KG1 (cell line): Measurements from ENCODE around the gene MTMR10.

Experiments
- DNase-seq: peaks from one replicate; lab custom pipeline; 2025; lab: John Stamatoyannopoulos, UW

Gene MTMR10

DNA sequence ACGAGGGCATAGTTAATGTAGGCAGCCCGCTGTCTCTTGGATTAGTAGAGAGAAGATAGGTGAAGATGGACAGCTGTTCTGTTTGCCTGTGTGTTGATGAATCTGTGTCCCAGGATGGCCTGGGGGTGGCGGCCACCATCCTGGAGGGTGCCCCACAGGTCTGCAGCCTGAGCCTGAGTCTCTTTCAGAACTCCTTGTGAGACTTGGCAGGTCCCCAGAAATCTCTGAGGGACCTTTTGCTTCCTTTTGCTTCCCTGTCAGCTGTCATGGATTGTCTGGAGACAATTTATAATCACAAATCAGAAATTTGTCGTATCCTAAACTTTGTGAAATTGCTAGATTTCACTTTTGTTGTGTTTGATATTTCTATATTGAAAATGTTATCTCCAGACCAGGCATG, 70.3 kb downstream of the MTMR10 start:
- DNase-seq: no peak

DNA sequence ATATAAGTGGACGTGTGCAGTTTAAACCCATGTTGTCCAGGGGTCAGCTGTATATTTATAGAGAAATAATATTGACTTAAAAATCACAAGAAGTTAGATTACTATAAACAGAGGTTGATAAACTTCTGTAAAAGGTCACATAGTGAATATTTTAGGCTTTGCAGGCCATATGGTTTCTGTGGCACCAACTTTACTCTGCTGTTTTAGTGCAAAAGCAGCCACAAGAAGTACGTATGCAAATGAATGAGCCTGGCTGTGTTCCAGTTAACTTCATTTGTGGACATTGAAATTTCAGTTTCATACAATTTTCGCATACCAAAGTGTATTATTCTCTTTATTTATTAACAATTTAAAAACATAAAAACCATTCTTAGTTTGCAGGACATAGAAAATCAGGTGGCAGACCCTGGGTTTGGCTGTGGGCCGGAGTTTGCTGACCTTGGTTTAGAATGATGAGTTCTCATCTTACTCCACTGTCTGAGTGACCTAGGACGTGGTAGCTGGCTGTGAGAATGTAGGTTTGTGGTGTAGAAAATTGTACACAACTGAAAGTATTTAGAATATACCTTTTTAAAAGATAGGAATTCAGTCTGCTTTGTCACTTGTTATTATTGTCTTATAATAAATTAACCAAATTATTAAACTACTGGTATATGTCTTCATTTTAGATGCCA, 71.4 kb downstream of the MTMR10 start:
- no peak for DNase-seq

DNA sequence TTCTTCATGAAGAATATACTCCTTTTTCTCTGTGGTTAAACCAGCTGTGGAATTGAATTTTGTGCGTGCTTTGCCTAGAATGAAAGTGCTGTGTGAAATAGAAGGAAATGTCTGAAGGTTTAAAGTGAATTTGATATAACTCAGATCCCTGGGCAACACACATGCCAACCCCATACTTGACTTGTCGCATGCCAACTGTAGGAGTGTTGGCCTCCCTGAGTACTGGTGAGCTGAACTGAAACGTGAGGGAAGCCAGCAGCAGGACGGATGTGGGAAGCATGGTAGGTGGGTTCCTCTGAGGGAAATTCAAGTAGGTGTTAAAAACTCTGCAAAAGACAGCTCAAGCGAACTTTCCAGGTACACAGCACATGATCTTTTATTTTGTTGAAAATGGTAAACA, 73.1 kb downstream of the MTMR10 start:
- DNase-seq: no peak

DNA sequence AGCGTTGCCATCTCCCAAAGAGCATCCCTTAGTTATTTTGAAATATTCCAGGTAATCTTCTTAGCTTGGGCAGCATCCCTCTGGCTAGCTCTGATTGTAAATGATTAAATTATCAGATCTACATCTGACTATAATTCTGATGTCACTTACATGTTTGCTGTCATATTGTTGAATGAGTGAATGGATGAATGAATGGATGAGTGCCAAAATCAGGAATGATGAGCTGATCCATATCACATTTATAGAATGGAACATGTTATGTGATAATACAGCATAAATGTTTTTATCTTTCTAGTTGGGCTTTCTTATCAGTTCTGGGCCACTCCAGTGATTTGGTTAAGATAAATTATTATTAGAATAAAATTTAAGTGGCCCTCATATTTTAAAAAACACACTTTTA, 73.8 kb downstream of the MTMR10 start:
- no peak for DNase-seq

DNA sequence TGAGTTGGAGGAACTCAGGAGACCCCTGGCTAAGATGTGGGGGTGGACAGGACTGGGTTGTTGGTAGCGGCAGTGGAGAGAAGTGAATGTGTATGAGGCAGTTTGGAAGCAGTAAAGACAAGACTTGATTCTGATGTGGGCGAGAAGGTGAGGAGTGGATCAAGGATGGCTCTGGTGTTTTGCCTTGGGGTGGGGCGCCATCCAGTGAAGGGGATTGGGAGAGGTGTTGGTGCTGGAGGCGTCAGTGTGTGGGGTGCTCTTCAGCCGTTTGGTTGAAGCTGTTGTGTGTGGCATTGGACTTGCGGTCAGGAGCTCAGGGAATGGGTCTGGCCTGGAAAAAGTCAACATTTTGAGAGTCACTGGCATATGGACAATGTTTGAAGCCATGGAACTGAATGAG, 74.4 kb downstream of the MTMR10 start:
- DNase-seq: no peak

DNA sequence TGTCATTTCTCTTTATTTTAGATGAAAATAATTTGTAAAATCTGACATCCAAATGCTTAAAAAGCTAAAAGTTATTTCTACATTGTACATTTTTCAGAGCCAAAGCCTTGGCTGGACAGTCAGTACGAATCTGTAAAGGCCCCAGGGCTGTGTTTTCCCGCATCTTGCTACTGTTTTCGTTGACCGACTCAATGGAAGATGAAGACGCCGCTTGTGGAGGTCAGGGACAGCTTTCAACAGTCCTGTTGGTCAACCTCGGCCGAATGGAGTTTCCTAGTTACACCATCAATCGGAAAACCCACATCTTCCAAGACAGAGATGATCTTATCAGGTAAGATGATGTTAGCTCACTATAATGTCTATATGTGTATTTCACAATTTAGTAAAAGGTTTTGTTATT, 77.7 kb downstream of the MTMR10 start:
- DNase-seq: no peak

DNA sequence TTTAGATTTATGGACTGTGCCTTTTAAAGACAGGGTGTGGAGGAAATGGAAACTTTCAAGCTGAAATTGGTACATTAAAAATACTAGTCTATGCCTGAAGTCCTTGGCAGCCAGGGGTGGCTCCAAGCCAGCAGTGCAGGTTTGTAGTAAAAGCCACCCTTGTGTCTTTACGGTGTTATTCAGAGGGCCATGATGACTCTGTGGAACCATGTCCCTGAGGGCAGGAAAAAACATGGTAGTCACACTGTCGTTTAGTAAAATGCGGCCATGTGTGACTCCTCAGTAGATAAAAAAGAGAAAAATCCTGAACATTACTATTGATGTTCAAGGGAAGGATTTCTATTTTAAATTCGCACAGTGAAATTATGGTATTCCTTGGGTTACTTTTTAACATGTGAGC, 85.1 kb downstream of the MTMR10 start:
- DNase-seq: no peak

DNA sequence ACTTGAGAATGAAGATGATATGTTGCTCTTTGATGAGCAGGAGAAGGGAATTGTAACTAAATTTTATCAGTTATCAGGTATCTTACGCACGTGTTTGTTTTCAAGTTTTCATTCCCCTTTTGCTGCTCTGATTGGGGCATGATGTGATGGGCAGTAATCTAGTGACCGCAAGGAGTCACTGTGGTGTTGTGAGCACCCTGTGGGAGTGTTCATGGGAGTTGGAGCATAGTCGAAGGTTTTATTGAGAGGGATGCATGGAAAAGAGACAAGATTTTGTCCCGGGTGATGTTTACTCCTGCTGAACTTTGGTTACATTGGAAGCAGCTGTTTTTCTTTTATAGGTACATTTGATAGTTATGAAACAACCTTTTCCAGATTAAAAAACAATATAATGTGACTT, 85.6 kb downstream of the MTMR10 start:
- DNase-seq: no peak

DNA sequence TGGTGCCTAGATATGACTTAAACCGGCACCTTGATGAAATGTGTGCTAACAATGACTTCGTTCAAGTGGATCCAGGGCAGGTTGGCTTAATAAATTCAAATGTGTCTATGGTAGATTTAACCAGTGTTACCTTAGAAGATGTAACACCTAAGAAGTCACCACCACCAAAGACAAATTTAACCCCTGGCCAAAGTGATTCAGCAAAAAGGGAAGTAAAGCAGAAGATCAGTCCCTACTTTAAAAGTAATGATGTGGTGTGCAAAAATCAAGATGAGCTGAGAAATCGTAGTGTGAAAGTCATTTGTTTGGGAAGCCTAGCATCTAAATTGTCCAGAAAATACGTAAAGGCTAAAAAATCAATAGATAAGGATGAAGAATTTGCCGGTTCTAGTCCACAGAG, 86.6 kb downstream of the MTMR10 start:
- DNase-seq: no peak

DNA sequence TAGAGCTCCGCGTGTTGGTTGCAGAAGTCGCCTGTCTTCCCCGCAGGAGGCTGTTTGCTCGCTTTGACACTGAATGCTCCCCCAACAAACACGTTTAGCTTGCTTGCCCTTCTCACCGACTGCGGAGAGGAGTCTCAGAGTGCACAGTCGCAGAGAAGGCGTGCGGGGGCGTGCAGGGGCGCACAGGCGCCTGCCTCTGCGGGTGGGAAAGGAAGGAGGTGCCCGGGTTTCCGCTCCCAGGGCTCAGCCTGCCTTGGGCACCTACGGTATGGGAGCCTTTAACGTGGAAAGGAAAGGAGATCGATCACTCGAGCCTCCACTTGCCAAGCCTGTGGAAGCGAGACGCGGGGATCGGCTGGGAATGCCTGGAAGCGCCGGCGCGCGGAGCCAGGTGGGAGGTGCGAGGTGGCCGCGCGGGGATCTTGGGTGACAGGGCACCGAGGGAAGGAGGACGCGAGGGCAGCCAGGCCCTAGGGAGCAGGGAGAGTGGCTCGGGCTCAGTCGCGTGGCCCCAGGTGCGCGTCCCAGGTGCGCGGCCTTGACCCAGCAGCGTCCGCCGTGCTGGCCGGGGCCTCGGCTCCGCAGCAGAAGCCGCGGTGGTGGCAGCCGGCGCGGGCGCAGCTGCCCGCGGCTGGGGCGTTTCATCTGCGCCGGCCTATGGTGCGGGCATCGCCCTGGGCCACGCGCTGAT, 87.8 kb downstream of the MTMR10 start, which contains the start of gene FAN1:
Gene FAN1, plus strand, starts transcription at position 419 of the 691 bp plus-strand sequence. CDS start 749 bp downstream, outside the sequence.
- no peak for DNase-seq

DNA sequence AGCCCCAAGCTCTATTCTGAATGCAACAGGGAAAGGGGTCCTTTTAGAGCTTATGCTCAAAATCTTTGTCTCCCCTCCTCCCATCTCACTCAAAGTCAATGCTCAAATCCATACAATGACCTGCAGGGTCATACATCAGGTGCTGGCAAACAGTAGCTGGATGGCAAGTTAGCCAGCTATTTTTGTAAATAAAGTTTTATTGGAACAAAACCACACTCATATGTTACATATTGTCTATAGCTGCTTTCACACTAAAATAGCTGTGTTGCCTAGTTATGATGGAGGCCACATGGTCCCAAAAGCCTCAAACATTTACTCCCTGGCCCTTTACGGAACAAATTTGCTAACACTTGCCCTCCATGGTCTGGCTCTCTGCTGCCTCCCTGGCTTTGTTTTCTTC, 89.5 kb downstream of the MTMR10 start:
- no peak for DNase-seq

DNA sequence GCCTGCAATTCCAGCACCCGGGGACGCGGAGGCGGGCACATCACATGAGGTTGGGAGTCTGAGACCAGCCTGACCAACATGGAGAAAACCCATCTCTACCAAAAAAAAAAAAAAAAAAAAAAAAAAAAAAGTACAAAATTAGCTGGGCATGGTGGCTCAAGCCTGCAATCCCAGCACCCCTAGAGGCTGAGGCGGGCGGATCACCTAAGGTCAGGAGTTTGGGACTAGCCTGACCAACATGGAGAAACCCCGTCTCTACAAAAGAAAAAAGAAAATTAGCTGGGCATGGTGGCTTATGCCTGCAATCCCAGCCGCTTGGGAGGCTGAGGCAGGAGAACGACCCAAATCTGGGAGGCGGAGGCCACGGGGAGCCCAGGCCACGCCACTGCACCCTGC, 95.2 kb downstream of the MTMR10 start:
- no peak for DNase-seq

DNA sequence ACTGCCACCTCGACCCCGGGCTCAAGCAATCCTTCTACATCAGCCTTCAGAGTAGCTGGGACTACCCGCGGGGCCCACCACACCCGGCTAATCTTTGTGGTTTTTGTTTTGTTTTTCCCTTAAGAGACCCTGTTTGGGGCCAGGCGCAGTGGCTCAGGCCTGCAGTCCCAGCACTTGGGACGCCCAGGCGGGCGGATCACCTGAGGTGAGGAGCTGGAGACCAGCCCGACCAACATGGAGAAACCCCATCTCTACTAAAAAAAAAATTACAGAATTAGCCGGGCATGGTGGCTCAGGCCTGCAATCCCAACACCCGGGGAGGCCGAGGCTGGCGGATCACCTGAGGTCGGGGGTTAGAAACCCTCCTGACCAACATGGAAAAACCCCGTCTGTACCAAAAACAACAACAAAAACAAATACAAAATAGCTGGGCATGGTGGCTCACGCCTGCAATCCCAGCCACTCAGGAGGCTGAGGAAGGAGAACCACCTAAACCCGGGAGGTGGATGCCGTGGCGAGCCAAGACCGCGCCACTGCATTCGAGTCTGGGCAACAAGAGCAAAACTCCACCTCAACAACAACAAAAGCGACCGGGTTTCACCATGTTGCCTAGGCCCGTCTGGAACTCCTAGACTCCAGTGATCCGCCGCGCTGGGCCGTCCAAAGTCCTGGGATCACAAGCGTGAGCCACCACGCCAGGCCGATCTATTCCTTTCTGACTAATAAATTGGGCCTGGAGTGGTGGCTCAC, 95.8 kb downstream of the MTMR10 start:
- no peak for DNase-seq

DNA sequence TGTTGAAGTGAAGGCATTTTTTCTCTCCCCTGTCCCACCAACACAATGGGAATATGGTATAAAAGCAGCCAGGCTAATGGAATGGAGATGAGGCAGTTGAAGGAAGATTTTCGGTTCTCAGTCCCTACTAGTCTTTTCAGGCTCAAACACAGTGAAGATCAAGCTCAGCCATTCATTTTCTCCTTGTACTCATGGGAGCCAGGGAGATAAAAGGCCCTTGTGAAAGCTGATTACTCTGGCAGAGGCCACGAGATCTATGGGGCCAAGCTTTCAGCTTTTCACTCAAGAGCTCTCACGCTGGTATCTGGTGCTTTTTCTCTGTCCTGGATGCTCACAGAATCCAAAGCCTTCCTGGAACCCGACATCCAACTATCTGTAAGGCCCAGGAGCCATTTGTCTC, 102.2 kb downstream of the MTMR10 start:
- DNase-seq: no peak
